GM19438 (cell line): ENCODE data around the gene ZRANB3.
"Not testable (repeated sequence)": the region's sequence is repeated elsewhere in the genome, so short reads cannot be mapped to it uniquely, and the experiment has no call there.

Experiments used
- ATAC-seq: cut with Tn5 transposase; IDR thresholded peaks from one replicate; pipeline ENCODE4 v1.9.1; 2021; ENCODE audit warnings: low read depth; ENCODE audit not compliant: unreplicated experiment

Gene ZRANB3

DNA sequence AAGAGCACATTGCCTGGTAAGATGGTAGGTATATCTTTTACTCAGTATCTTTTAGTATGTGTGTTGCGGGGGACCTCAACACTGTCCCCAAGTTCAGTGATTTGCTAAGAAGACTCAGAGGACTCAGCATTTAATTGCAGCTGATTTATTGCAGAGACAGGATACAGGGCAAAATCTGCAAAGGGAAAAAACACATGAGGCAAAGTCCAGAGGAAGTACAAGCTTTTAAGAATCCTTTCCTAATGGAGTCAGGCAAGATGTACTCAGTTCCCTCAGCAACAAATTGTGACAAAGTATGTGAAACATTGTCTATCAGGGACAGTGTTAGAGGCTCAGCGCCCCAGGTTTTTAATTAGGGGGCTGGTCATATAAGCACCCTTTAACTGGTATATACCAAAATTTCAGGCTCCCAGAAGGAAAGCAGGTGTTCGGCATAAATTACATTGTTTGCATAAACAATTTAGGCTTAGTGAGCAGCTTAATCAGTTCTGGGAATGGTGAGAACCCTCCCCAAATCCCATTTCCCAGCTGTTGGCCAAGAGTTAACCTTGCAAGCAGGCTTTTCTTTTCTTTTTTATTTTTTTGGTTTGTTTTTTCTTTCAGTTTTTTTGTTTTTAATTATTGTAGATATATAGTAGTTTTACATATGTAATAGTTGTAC is 437.2 kb downstream of the ZRANB3 start:
- ATAC-seq, result no peak

GRCh38 chr2:135093193-135093592 is 437.8 kb downstream of the ZRANB3 start:
- no peak for ATAC-seq

GRCh38 chr2:135091681-135092080 is 439.3 kb downstream of the ZRANB3 start:
- ATAC-seq, result no peak

- not testable (repeated sequence) for ATAC-seq
Measured at GRCh38 chr2:135089597-135089996, 441.4 kb downstream of the ZRANB3 start.
